ENCODE data around the gene LYSET. TPM values are rescaled to one million over a fixed set of nuclear protein-coding genes. Genes with fewer than 3 reads are reported as not detected.
"Not testable (repeated sequence)": the region's sequence is repeated elsewhere in the genome, so short reads cannot be mapped to it uniquely, and the experiment has no call there.

LYSET gene
- total and polyA plus RNA-seq, 2 of the 4 experiments (the other 2 are of a cell fraction), result 6.3 to 10.2 TPM

DNA sequence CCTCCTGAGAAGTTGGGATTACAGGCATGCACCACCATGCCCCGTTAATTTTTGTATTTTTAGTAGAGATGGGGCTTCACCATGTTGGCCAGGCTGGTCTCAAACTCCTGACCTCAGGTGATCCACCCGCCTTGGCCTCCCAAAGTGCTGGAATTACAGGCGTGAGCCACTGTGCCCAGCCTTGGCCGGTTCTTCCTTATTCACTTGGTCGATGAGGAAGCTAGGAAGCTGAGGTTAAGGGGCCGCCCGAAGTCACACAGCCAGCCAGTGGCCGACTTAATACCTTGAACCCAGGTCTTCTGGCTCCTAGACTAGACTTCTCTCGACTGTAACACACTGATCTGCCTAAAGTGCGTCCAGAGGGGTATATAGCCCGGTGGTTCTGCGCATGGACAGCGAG, 48.6 kb upstream of the LYSET start:
- in situ Hi-C loops (cut with MboI; ENCODE audit: low sequenced_read_pairs), result loop anchor here (5.0 kb wide), 1 partner anchor 184 kb away; no protein-coding TSS in a partner anchor
- H3K79me1 ChIP-seq (ENCODE audit: low read depth in 1 of 2, low read length in 2 of 2); H2BK5ac ChIP-seq (ENCODE audit: low read depth, low read length, poor library complexity, severe bottlenecking); H3K9me3 ChIP-seq (ENCODE audit: control insufficient read depth, insufficient read depth, low read length); H3K56ac ChIP-seq (ENCODE audit: extremely low read depth, insufficient read depth, low read length); H4K91ac ChIP-seq (ENCODE audit: insufficient read depth, low read depth, low read length); H2AK9ac ChIP-seq (replicated peaks; ENCODE audit: low read depth, low read length, poor library complexity); H4K5ac ChIP-seq (ENCODE audit: low read depth, low read length); H3K23ac ChIP-seq (ENCODE audit: low read depth, low read length); H3K18ac ChIP-seq (ENCODE audit: low read depth, low read length); BruUV-seq (replicated peaks); H3K4me1 ChIP-seq (ENCODE audit: control insufficient read depth, insufficient read depth, low read length); H2AK5ac ChIP-seq (ENCODE audit: low read depth, low read length); H3K14ac ChIP-seq (replicated peaks; ENCODE audit: low read depth, low read length); H2AFZ ChIP-seq (replicated peaks; ENCODE audit: low read length, poor library complexity); DNase-seq; H3K4me2 ChIP-seq (ENCODE audit: low read depth, low read length); H4K8ac ChIP-seq (ENCODE audit: low read depth in 2 of 2, low read length in 2 of 2); H4K20me1 ChIP-seq (ENCODE audit: insufficient read depth, low read length); H2BK120ac ChIP-seq (ENCODE audit: low read depth, low read length); H2BK20ac ChIP-seq (ENCODE audit: low read depth, low read length); H3K4ac ChIP-seq (ENCODE audit: low read depth, low read length); H3K9ac ChIP-seq (ENCODE audit: low read depth, low read length); H3K27me3 ChIP-seq (ENCODE audit: control insufficient read depth, insufficient read depth, low read length); H3K9me1 ChIP-seq (ENCODE audit: insufficient read depth, low read length); H2BK15ac ChIP-seq (ENCODE audit: low read depth, low read length); H3K27ac ChIP-seq (ENCODE audit: insufficient read depth, low read length); dilution Hi-C loops (cut with HindIII; ENCODE audit: low sequenced_read_pairs, unreplicated experiment); ATAC-seq (ENCODE audit: low read depth); H3K36me3 ChIP-seq (ENCODE audit: control insufficient read depth, insufficient read depth, low read length); H3K4me3 ChIP-seq (ENCODE audit: insufficient read depth, low read depth, low read length): not testable (repeated sequence)
- WGBS, 2 experiments (ENCODE audit: extremely low coverage in 2 of 2, insufficient read length in 1 of 2), result no CpG with 5 or more reads among the region's 13 CpGs
- CTCF ChIA-PET, result interaction anchor here (1.0 kb wide), 1 partner anchor 23 kb away, joined by 3 read pairs; no protein-coding TSS in a partner anchor
- intact Hi-C loops (cut with micrococcal nuclease), result loop anchor here (10.0 kb wide), 1 partner anchor 302 kb away; no protein-coding TSS in a partner anchor
- POLR2A ChIA-PET (ENCODE audit: unreplicated experiment), result interaction anchor here (0.5 kb wide), 1 partner anchor 181 kb away, joined by 3 read pairs; no protein-coding TSS in a partner anchor

Measured in IMR-90 (cell line).